ENCODE data around the gene ANKDD1A. TPM values are rescaled to one million over a fixed set of nuclear protein-coding genes. Genes with fewer than 3 reads are reported as not detected.

The ANKDD1A gene
- total and polyA plus RNA-seq, 9 donors: 2.9 to 8.4 (median 4.6) TPM

- peak overlapping the region; percentile 44 for H3K4me3 ChIP-seq (ENCODE audit: low read length)
- H3K27me3 ChIP-seq (ENCODE audit: control insufficient read depth, insufficient read depth, low read length): no peaks in the 10 kb centered on the region
- DNase-seq: no peak
- WGBS (ENCODE audit: insufficient coverage): 10% methylated on average over 6 of the region's 20 CpGs
- H3K9me3 ChIP-seq (replicated peaks; ENCODE audit: control insufficient read depth, low read depth, low read length): no peaks in the 10 kb centered on the region
- H3K27ac ChIP-seq (ENCODE audit: low read length): peak overlapping the region; percentile 93
- H3K4me1 ChIP-seq (ENCODE audit: control insufficient read depth, insufficient read depth, low read length): peaks cover 58% of the 10 kb centered on the region
- H3K36me3 ChIP-seq (ENCODE audit: control insufficient read depth, insufficient read depth, low read length): no peaks in the 10 kb centered on the region
Observed at GRCh38 chr15:64894395-64895056, 17.2 kb upstream of the ANKDD1A start.

GRCh38 chr15:64895285-64896065 is 16.2 kb upstream of the ANKDD1A start:
- DNase-seq: peak; percentile 83

GRCh38 chr15:64896371-64897069 is 15.2 kb upstream of the ANKDD1A start:
- no peak for DNase-seq
- peaks cover 7% of the 10 kb centered on the region for H3K9me3 ChIP-seq (replicated peaks; ENCODE audit: control insufficient read depth, low read depth, low read length)
- H3K27ac ChIP-seq (ENCODE audit: low read length): peak overlapping the region; percentile 93
- H3K4me3 ChIP-seq (ENCODE audit: low read length): no peak overlapping the region
- H3K36me3 ChIP-seq (ENCODE audit: control insufficient read depth, insufficient read depth, low read length): no peaks in the 10 kb centered on the region
- 85% methylated on average over 4 of the region's 6 CpGs for WGBS (ENCODE audit: insufficient coverage)
- no peaks in the 10 kb centered on the region for H3K27me3 ChIP-seq (ENCODE audit: control insufficient read depth, insufficient read depth, low read length)
- peaks cover 57% of the 10 kb centered on the region for H3K4me1 ChIP-seq (ENCODE audit: control insufficient read depth, insufficient read depth, low read length)

More at GRCh38 chr15:64895285-64896065, 16.2 kb upstream of the ANKDD1A start:
- H3K27me3 ChIP-seq (ENCODE audit: control insufficient read depth, insufficient read depth, low read length): no peaks in the 10 kb centered on the region
- no peaks in the 10 kb centered on the region for H3K9me3 ChIP-seq (replicated peaks; ENCODE audit: control insufficient read depth, low read depth, low read length)
- peak overlapping the region; percentile 93 for H3K27ac ChIP-seq (ENCODE audit: low read length)
- no peaks in the 10 kb centered on the region for H3K36me3 ChIP-seq (ENCODE audit: control insufficient read depth, insufficient read depth, low read length)
- 43% methylated on average over 3 of the region's 6 CpGs for WGBS (ENCODE audit: insufficient coverage)
- no peak overlapping the region for H3K4me3 ChIP-seq (ENCODE audit: low read length)
- peaks cover 58% of the 10 kb centered on the region for H3K4me1 ChIP-seq (ENCODE audit: control insufficient read depth, insufficient read depth, low read length)

GRCh38 chr15:64897345-64897985 is 14.2 kb upstream of the ANKDD1A start:
- H3K27me3 ChIP-seq (ENCODE audit: control insufficient read depth, insufficient read depth, low read length): no peaks in the 10 kb centered on the region
- peaks cover 7% of the 10 kb centered on the region for H3K9me3 ChIP-seq (replicated peaks; ENCODE audit: control insufficient read depth, low read depth, low read length)
- H3K27ac ChIP-seq (ENCODE audit: low read length): peak overlapping the region; percentile 56
- WGBS (ENCODE audit: insufficient coverage): 43% methylated on average over 4 of the region's 6 CpGs
- peaks cover 52% of the 10 kb centered on the region for H3K4me1 ChIP-seq (ENCODE audit: control insufficient read depth, insufficient read depth, low read length)
- peak; percentile 74 for DNase-seq
- H3K4me3 ChIP-seq (ENCODE audit: low read length): no peak overlapping the region
- H3K36me3 ChIP-seq (ENCODE audit: control insufficient read depth, insufficient read depth, low read length): no peaks in the 10 kb centered on the region

- Histone ChIP-seq H3K4me3 (ENCODE audit: low read length) (no peak overlapping the region), H3K36me3 (ENCODE audit: control insufficient read depth, insufficient read depth, low read length) (no peaks in the 10 kb centered on the region), H3K4me1 (ENCODE audit: control insufficient read depth, insufficient read depth, low read length) (peaks cover 45% of the 10 kb centered on the region), H3K27ac (ENCODE audit: low read length) (no peak overlapping the region), H3K27me3 (ENCODE audit: control insufficient read depth, insufficient read depth, low read length) (no peaks in the 10 kb centered on the region), H3K9me3 (replicated peaks; ENCODE audit: control insufficient read depth, low read depth, low read length) (peaks cover 7% of the 10 kb centered on the region)
- 86% methylated on average over 3 of the region's 4 CpGs for WGBS (ENCODE audit: insufficient coverage)
- no peak for DNase-seq
Observed at GRCh38 chr15:64898406-64898805, 13.3 kb upstream of the ANKDD1A start.

- Histone ChIP-seq H3K27ac (ENCODE audit: low read length) (no peak overlapping the region), H3K27me3 (ENCODE audit: control insufficient read depth, insufficient read depth, low read length) (no peaks in the 10 kb centered on the region), H3K9me3 (replicated peaks; ENCODE audit: control insufficient read depth, low read depth, low read length) (peaks cover 10% of the 10 kb centered on the region), H3K4me3 (ENCODE audit: low read length) (no peak overlapping the region), H3K36me3 (ENCODE audit: control insufficient read depth, insufficient read depth, low read length) (no peaks in the 10 kb centered on the region), H3K4me1 (ENCODE audit: control insufficient read depth, insufficient read depth, low read length) (peaks cover 28% of the 10 kb centered on the region)
- no CpG with 5 or more reads among the region's 5 CpGs for WGBS (ENCODE audit: insufficient coverage)
- no peak for DNase-seq
Observed at GRCh38 chr15:64901141-64901540, 10.6 kb upstream of the ANKDD1A start.

- peaks cover 10% of the 10 kb centered on the region for H3K9me3 ChIP-seq (replicated peaks; ENCODE audit: control insufficient read depth, low read depth, low read length)
- DNase-seq: no peak
- no peak overlapping the region for H3K4me3 ChIP-seq (ENCODE audit: low read length)
- no peaks in the 10 kb centered on the region for H3K27me3 ChIP-seq (ENCODE audit: control insufficient read depth, insufficient read depth, low read length)
- WGBS (ENCODE audit: insufficient coverage): no CpG with 5 or more reads among the region's 2 CpGs
- H3K27ac ChIP-seq (ENCODE audit: low read length): no peak overlapping the region
- H3K4me1 ChIP-seq (ENCODE audit: control insufficient read depth, insufficient read depth, low read length): peaks cover 20% of the 10 kb centered on the region
- no peaks in the 10 kb centered on the region for H3K36me3 ChIP-seq (ENCODE audit: control insufficient read depth, insufficient read depth, low read length)
Observed at GRCh38 chr15:64901914-64902313, 9.8 kb upstream of the ANKDD1A start.

GRCh38 chr15:64902863-64903262 is 8.8 kb upstream of the ANKDD1A start:
- no peak overlapping the region for H3K4me3 ChIP-seq (ENCODE audit: low read length)
- peaks cover 11% of the 10 kb centered on the region for H3K4me1 ChIP-seq (ENCODE audit: control insufficient read depth, insufficient read depth, low read length)
- peaks cover 10% of the 10 kb centered on the region for H3K9me3 ChIP-seq (replicated peaks; ENCODE audit: control insufficient read depth, low read depth, low read length)
- no peak overlapping the region for H3K27ac ChIP-seq (ENCODE audit: low read length)
- no CpG with 5 or more reads among the region's 4 CpGs for WGBS (ENCODE audit: insufficient coverage)
- H3K36me3 ChIP-seq (ENCODE audit: control insufficient read depth, insufficient read depth, low read length): no peaks in the 10 kb centered on the region
- no peak for DNase-seq
- no peaks in the 10 kb centered on the region for H3K27me3 ChIP-seq (ENCODE audit: control insufficient read depth, insufficient read depth, low read length)

GRCh38 chr15:64903326-64903950 is 8.3 kb upstream of the ANKDD1A start:
- no peaks in the 10 kb centered on the region for H3K36me3 ChIP-seq (ENCODE audit: control insufficient read depth, insufficient read depth, low read length)
- 100% methylated on average over 1 of the region's 4 CpGs for WGBS (ENCODE audit: insufficient coverage)
- DNase-seq: no peak
- H3K27ac ChIP-seq (ENCODE audit: low read length): no peak overlapping the region
- no peak overlapping the region for H3K4me3 ChIP-seq (ENCODE audit: low read length)
- H3K4me1 ChIP-seq (ENCODE audit: control insufficient read depth, insufficient read depth, low read length): peaks cover 7% of the 10 kb centered on the region
- H3K9me3 ChIP-seq (replicated peaks; ENCODE audit: control insufficient read depth, low read depth, low read length): peaks cover 10% of the 10 kb centered on the region
- H3K27me3 ChIP-seq (ENCODE audit: control insufficient read depth, insufficient read depth, low read length): no peaks in the 10 kb centered on the region

Data from muscle of leg (tissue), 11 donors.